Measurements from ENCODE around the gene DAPL1.

The DAPL1 gene

GRCh38 chr2:158777077-158777476 is 18.0 kb upstream of the DAPL1 start:
- no peak for TF ChIP-seq CTCF (IDR thresholded peaks at IDR 0.05; ENCODE audit: borderline replicate concordance, insufficient read depth, low read depth, low read length)
- H3K4me3 ChIP-seq (ENCODE audit: low read depth, low read length) = no peak overlapping the region

DNA sequence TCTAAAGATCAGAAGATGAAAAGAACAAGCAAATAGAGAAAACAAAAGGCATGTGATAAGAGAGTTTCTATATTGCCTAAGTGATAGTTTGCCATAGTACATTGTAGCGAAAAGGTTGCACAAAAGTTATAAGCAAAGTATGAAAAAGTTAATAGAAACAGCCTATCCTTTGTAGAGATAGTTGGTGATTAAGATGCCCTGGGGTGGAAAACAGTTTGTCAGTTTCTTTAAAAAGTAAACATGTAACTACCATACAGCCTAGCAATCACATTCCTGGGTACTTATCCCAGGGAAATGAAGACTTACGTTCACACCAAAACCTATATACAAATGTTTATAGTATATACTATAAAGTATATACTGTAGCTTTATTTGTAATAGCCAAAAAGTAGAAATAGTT is 16.9 kb upstream of the DAPL1 start:
- no peak for TF ChIP-seq CTCF (IDR thresholded peaks at IDR 0.05; ENCODE audit: borderline replicate concordance, insufficient read depth, low read depth, low read length)
- H3K4me3 ChIP-seq (ENCODE audit: low read depth, low read length) = no peak overlapping the region

DNA sequence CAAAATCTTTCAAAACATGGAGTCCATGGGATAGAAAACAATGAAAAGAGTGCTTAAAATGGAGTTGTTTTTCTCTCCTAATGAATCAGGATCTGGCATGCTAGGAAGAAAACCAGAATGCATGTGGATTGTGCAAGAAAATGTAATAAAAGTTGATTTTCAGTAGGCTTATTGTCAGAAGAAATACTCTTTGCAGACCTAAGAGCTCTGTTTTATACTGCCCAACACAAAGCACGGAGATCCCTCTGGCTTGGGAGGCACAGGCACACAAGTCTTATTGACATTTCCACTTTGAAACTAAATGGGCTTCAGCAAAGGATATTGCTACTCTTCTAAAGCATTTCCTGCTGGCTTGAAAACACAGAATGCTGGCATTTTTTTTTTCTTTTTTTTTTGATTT is 15.5 kb upstream of the DAPL1 start:
- TF ChIP-seq CTCF (IDR thresholded peaks at IDR 0.05; ENCODE audit: borderline replicate concordance, insufficient read depth, low read depth, low read length) = no peak
- H3K4me3 ChIP-seq (ENCODE audit: low read depth, low read length) = no peak overlapping the region

DNA sequence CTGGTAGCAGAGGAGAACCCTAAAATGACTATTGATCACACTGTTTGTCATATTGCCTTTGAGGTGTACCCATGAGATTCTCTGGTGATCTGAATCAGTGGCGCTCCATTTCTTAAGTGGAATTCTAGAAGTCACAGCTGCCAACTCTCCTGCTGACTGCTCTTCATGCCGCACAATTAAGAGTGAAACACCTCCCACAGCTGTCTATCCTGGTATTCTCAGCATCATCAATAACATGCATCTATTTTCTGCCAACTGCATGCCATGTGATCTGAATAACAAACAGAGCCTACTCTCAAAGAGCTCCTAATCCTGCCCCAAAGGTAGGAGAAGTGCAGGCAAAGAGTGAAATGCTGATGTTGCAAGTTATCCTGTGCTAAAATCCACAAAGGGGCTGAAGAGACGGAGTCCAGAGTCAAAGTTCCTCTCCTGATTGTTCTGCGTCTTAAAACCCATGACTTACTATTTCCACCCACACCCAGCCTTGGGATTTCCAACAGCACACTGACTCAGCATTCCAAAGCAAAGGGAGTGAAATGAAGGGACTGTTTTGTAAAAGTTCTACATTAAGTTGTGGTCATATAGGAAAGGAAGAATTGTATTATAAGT is 13.7 kb upstream of the DAPL1 start:
- no peak overlapping the region for H3K4me3 ChIP-seq (ENCODE audit: low read depth, low read length)
- TF ChIP-seq CTCF (IDR thresholded peaks at IDR 0.05; ENCODE audit: borderline replicate concordance, insufficient read depth, low read depth, low read length) = no peak

DNA sequence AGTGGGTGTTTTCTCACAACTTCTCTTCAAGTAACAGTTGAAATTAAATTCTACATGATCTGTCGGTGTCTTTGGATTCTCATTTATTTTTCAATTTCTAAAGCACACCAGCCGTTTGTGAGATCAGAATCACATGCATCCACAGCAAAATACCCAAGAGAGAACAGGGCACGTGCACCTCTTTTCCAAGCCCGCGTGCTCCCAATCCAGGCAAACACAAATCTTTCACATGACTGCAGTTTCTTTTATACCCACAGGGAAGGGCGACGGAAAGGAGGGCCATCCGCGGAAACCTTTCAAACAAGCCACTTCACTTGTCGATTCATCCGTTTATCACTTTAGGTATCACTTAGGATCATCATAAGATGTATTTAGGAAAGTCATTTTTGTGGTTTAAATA is 13.0 kb upstream of the DAPL1 start:
- no peak for TF ChIP-seq CTCF (IDR thresholded peaks at IDR 0.05; ENCODE audit: borderline replicate concordance, insufficient read depth, low read depth, low read length)
- no peak overlapping the region for H3K4me3 ChIP-seq (ENCODE audit: low read depth, low read length)

- no peak for TF ChIP-seq CTCF (IDR thresholded peaks at IDR 0.05; ENCODE audit: borderline replicate concordance, insufficient read depth, low read depth, low read length)
- no peak overlapping the region for H3K4me3 ChIP-seq (ENCODE audit: low read depth, low read length)
These were observed 12.5 kb upstream of the DAPL1 start for GRCh38 chr2:158782616-158783015.

GRCh38 chr2:158783923-158784322 is 11.2 kb upstream of the DAPL1 start:
- H3K4me3 ChIP-seq (ENCODE audit: low read depth, low read length) = no peak overlapping the region
- no peak for TF ChIP-seq CTCF (IDR thresholded peaks at IDR 0.05; ENCODE audit: borderline replicate concordance, insufficient read depth, low read depth, low read length)

Measured in GM12875 (cell line).